HepG2 (cell line): Measurements from ENCODE around the gene CEP76. TPM values are rescaled to one million over a fixed set of nuclear protein-coding genes. Genes with fewer than 3 reads are reported as not detected.
A peak's percentile ranks its signal among the peaks of the same experiment; 100 is the strongest.

ENCODE experiments used
- HMGXB3 ChIP-seq: sonication (generic); formaldehyde crosslinking; IDR thresholded peaks from 2 replicates; pipeline ENCODE4 v1.4.0; 2020; ENCODE audit warnings: missing genetic modification reagents, borderline replicate concordance
- IRX3 ChIP-seq: sonication (generic); formaldehyde crosslinking; IDR thresholded peaks from 2 replicates; pipeline ENCODE4 v1.8.1; 2023; ENCODE audit warnings: mild to moderate bottlenecking, low read depth, missing genetic modification reagents, borderline replicate concordance
- MAFG ChIP-seq: sonication (generic); formaldehyde crosslinking; IDR thresholded peaks from 2 replicates; pipeline ENCODE4 v1.5.1; 2020; ENCODE audit warnings: mild to moderate bottlenecking, missing genetic modification reagents
- MEIS2 ChIP-seq: sonication (generic); formaldehyde crosslinking; IDR thresholded peaks from 2 replicates; pipeline ENCODE4 v1.9.0; 2021; ENCODE audit warnings: mild to moderate bottlenecking, missing genetic modification reagents
- POLR2A ChIP-seq, 2 experiments: IDR thresholded peaks; 2 replicates each; pipeline ENCODE4 v1.6.1; 2011; ENCODE audit warnings: low read depth in 2 of 2, low read length in 2 of 2, mild to moderate bottlenecking in 1 of 2, moderate library complexity in 1 of 2; ENCODE audit not compliant: insufficient read depth in 1 of 2
- RBFOX2 ChIP-seq: fragments of 200-400 bp; formaldehyde crosslinking; IDR thresholded peaks from 2 replicates; pipeline ENCODE4 v1.6.1; 2017; ENCODE audit warnings: low read depth, mild to moderate bottlenecking, low read length
- SAFB2 ChIP-seq: sonication (generic); formaldehyde crosslinking; IDR thresholded peaks from 2 replicates; pipeline ENCODE4 v1.5.1; 2020; ENCODE audit warnings: missing genetic modification reagents, low read depth, mild to moderate bottlenecking, borderline replicate concordance
- SOX13 ChIP-seq, 3 experiments: fragments of 450-650 bp in 1 of 3; sonication (generic) in 1 of 3; formaldehyde crosslinking in 1 of 3; IDR thresholded peaks in 2 of 3; conservative IDR thresholded peaks in 1 of 3; 2 replicates each; pipeline versions ENCODE4 v1.5.0 to v1.6.1; 2016 to 2020; ENCODE audit warnings: antibody characterized with exemption in 1 of 3, mild to moderate bottlenecking in 1 of 3, missing compliant biosample characterization in 1 of 3, missing genetic modification reagents in 1 of 3, moderate library complexity in 1 of 3
- ZNF350 ChIP-seq: sonication (generic); formaldehyde crosslinking; IDR thresholded peaks from 2 replicates; pipeline ENCODE4 v1.4.0; 2020; ENCODE audit warnings: mild to moderate bottlenecking, low read depth, missing genetic modification reagents, borderline replicate concordance
- ZNF432 ChIP-seq: sonication (generic); formaldehyde crosslinking; IDR thresholded peaks from 2 replicates; pipeline ENCODE4 v1.5.0; 2020; ENCODE audit warnings: missing genetic modification reagents, mild to moderate bottlenecking, borderline replicate concordance
- ZNF512B ChIP-seq: sonication (generic); formaldehyde crosslinking; IDR thresholded peaks from 2 replicates; pipeline ENCODE4 v1.5.1; 2020; ENCODE audit warnings: missing genetic modification reagents, mild to moderate bottlenecking, borderline replicate concordance
- ZNF614 ChIP-seq: IDR thresholded peaks from 2 replicates; pipeline ENCODE4 v1.6.1; 2018; ENCODE audit warnings: missing biosample characterization, missing genetic modification reagents, inconsistent platforms, borderline replicate concordance
- ZNF646 ChIP-seq: sonication (generic); formaldehyde crosslinking; IDR thresholded peaks from 2 replicates; pipeline ENCODE4 v1.9.0; 2021; ENCODE audit warnings: mild to moderate bottlenecking, missing genetic modification reagents
- polyA plus RNA-seq, 8 experiments: library from polyadenylated mRNA; depleted of rRNA in 3 of 8; stranded (reverse) in 7 of 8; unstranded in 1 of 8; fragments of >200 nt; fragmentation: Illumina TruSeq in 4 of 8; extraction: Trizol in 4 of 8; gene quantifications; 2 replicates each; pipeline versions ENCODE4 v1.2.1 to v1.2.3, GENCODE V29; 2011 to 2016; ENCODE audit warnings: low read depth in 4 of 8, missing spikeins in 1 of 8, mixed read lengths in 1 of 8; ENCODE audit not compliant: insufficient read depth in 1 of 8
- total RNA-seq, 5 experiments: library from RNA; depleted of rRNA; stranded (reverse); fragments of >200 nt; fragmentation: Illumina TruSeq; extraction: Trizol; gene quantifications; 2 replicates each; pipeline ENCODE4 v1.2.3, GENCODE V29; 2016; ENCODE audit warnings: low read depth in 1 of 5

Gene CEP76
- total and polyA plus RNA-seq, 2 of the 13 experiments (the other 11 are each of a cell fraction or from before 2014, with no cell fraction given) = 13.9 to 15.1 TPM

GRCh38 chr18:12702221-12703095, at the start of gene CEP76, which contains the start of gene PSMG2 (continued):
- no peak for TF ChIP-seq ZNF646 (CRISPR knock-in tag)
- TF ChIP-seq ZNF350 (CRISPR knock-in tag) = peak; percentile 77; the same call in 1 of the 2 replicates
- no peak for TF ChIP-seq ZNF432 (CRISPR knock-in tag)
- TF ChIP-seq MEIS2 (CRISPR knock-in tag) = peak; percentile 68; the same call in 1 of the 2 replicates
- TF ChIP-seq RBFOX2 = peak; percentile 96
- TF ChIP-seq IRX3 (CRISPR knock-in tag) = no peak
- no peak for TF ChIP-seq MAFG (CRISPR knock-in tag)
- no peak for TF ChIP-seq SAFB2
- TF ChIP-seq HMGXB3 (CRISPR knock-in tag) = no peak
- no peak; the same call in 1 of the 2 replicates for TF ChIP-seq ZNF614 (CRISPR knock-in tag)
- TF ChIP-seq POLR2A (IDR thresholded peaks at IDR 0.05; ENCODE audit: insufficient read depth in 1 of 2, low read depth in 2 of 2, low read length in 2 of 2) = peak; percentile 82 to 91
- TF ChIP-seq ZNF512B = no peak
- no peak for TF ChIP-seq SOX13 (IDR thresholded peaks at IDR 0.05)
- peak in 1 of 2 experiments; percentile 37; a peak in 1 of 4 replicates for TF ChIP-seq SOX13 (CRISPR knock-in tag; conservative IDR thresholded peaks at IDR 0.05 in 1 of 2, IDR thresholded peaks at IDR 0.05 in 1 of 2)
